SHP77 treated with DMSO at 0.1 percent for 48 hours (cell line): ENCODE measurements around the gene MYBPH.

ENCODE experiments used
- DNase-seq: peaks from one replicate; lab custom pipeline; 2025; lab: John Stamatoyannopoulos, UW

The MYBPH gene

DNA sequence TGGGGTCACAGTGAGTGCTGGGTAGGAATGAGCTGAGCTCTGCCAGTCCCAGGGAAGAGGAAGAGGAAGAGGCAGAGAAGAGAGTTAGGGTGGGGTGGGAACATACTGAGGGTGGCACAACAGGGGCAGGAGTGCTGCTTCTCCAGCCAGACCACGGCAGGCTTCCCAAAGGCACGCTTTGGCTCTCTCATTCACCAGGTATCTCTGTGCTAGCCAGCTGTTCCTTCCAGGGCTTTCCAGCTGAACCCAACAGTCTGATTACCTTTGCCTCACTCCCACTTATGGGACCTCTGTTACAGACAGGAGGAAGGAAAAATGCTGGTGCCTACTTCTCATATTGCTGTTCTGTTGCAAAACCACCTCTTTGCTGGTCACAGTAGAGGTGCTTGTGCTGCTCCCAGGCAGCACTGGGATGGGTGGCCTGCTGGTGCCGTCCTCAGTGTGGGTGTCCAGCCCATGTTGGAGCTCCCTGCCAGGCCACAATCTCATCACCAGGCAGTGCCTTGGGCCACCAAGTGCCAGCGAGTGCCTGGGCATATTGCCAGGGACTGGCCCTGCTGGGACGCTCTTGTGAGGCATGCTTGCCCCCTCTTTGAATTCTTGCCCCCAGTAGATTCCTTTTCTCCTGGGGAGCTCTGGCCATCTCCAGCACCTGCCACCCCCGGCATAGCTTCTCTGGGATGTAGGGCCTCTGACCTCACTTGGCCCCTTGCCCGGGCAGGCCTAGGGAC lies 46.0 kb downstream of the MYBPH start:
- DNase-seq, result no peak

DNA sequence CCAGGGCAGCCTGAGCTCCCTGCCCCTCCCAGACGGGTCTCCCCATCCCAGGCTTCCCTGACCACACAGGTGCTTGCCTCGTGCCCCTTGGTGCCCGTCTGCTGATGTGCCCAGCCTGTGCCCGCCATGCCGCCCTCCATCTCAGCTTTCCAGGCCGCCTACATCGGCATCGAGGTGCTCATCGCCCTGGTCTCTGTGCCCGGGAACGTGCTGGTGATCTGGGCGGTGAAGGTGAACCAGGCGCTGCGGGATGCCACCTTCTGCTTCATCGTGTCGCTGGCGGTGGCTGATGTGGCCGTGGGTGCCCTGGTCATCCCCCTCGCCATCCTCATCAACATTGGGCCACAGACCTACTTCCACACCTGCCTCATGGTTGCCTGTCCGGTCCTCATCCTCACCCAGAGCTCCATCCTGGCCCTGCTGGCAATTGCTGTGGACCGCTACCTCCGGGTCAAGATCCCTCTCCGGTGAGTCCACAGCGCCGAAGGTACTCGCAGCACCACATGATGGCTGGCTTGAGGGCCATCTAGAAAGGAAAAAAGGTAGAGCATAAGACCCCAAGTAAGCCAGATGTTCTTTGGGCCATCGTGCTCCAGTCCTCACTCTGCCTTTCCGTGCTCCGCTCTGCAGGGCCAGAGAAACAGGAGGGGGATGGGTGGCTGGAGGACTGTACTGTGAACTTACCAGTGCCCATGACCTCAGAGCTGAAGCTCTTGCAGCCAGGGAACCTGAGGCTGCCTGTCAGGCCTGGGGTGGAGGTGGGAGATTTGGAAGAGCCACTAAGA lies 46.7 kb downstream of the MYBPH start:
- no peak for DNase-seq

DNA sequence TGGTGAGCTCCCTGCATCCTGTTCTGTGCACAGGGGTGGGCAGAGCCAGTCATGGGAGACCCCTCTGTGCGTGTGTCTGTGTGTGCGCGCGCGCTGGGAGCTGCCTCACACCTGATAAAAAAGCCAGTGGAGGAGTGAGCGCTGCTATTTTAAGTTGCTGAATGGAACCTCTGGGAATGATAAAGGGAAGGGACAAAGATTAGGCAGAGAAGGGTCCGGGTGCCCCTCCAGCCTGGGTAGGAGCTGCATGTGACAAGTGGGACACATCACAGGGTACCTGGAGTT lies 47.3 kb downstream of the MYBPH start:
- DNase-seq, result no peak

DNA sequence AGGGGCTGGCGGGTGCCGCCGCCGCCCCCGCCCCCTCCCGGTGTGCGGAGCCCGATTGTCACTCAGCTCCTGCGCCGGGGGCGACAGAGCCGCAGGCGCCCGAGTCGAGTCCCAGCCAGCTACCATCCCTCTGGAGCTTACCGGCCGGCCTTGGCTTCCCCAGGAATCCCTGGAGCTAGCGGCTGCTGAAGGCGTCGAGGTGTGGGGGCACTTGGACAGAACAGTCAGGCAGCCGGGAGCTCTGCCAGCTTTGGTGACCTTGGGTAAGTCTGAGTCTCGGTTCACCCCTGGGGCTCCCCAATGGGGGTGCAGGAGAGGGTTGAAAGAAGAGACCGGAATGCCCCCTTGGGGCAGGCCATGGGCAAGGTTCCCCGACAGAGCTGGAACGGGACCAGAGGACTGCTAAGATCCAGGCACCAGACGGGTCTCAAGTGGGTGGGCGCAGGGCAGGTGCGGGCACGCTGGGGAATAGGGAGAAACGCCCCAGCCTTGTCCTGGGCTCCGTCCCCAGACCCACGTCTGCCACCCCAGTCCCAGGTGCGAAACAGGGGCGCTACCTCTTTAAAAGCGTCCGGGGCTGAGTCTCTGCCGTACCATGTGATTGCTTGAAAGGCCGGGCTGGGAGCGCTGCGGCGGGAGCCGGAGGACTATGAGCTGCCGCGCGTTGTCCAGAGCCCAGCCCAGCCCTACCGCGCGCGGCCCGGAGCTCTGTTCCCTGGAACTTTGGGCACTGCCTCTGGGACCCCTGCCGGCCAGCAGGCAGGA lies 47.8 kb downstream of the MYBPH start, which contains the start of gene ADORA1:
Gene ADORA1 (plus strand): TSS at position 61 of the 765 bp plus-strand sequence. CDS start 1,116 bp downstream, outside the sequence.
- no peak for DNase-seq

DNA sequence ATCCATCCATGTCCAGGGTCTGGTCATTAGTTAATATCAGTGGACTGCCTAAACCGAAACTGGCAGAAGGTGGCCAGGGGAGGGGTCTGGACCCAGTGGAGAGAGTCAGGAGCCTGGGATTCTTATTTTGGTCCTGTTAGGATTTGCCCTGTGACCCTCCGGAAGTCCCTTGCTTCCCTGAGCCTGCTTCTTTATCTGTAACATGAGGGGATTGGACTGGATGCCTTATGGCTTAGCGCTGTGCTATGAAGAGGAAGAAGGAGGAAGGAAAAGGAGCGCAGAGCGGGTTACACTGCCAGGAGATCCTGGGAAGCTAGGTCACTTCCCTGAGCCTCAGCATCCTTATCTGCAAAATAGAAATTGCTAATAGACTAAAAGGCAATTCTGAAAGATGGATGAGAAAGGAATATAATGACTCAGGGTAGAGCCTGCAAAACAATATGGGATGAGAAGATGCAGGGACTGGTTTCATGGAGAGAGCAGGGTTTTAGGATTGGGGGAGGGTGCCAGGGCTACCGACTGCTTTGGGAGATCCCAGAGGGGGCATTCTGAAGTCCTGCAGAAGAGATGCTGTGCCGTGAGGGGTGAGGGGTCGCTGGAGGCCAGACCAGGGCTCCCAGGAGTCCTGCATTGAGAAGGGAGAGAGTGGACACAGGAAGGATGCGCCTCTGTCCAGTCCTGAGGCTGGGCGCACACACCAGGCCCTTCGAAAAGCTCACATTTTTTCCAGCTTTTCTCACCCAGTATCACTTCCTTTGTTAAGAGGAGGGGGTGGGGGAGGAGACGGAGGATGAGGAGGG lies 48.6 kb downstream of the MYBPH start:
- DNase-seq, result no peak

DNA sequence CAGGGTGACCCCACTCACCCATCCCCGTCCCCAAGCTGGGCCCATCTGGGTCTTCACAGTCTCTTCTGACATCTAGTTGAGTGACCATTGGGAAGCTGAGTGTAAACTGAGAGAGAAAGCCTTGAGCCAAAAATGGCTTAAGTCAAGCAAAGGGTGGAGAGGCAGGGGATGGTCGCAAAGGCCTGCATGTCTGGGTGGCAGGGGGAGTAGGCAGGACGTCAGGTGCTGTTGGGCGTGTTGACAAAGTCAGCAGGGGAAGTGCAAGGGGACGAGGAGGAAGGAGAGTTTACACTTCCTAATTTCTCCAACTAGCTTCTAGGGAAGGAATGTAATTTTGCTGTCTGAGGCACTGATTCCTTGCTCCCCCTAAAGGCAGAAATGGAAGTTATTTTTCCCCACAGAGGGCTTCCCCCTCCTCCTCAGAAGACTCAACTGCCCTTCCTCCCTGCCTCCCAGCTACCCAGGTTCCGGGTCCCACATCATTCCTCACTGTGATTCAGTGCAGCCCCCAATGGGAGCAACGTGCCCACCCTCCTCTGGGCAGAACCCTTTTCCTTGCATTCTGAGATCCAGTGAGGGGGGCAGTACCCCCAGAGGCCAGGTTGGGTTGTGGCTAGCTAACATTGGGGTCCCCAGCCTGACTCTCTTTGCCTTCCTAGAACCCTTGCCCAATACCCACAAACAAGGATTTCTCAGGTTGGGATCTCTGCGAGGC lies 49.3 kb downstream of the MYBPH start:
- DNase-seq, result no peak

DNA sequence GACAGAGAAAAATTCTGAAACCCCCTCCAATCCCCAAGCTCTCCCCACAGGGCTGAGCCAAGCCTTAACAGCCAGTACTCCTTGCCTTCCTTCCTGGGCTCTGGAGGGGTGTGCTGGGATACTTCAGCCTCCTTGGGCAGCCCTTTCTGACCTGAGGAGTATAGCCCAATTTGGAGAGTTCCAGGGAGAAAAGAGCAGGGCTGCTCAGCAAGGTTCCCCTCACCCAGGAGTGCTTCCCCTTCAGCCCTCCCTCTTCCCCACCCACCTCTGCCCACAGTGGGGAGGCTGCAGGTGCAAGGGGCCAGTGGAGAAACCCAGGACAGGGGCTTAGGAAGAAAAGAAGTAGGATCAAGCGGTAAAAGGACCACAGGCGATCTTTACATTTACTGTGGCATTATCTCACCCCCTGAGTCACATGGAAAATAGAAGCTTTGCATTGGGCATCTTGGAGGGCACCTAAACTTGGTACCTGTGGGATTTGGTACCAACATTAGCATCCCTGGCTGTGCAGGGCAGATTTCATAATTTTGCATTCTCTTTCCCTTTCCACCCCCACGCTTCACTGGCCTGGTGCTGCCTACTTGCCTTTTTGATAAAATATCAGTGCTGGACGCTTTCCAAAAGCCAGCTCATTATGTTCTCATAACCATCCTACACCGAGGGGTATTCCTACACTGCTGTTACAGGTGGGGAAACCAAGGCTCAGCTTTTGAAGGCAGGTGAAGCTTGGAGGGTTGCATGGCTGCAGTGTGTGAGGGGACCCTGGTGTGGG lies 50.9 kb downstream of the MYBPH start:
- no peak for DNase-seq

DNA sequence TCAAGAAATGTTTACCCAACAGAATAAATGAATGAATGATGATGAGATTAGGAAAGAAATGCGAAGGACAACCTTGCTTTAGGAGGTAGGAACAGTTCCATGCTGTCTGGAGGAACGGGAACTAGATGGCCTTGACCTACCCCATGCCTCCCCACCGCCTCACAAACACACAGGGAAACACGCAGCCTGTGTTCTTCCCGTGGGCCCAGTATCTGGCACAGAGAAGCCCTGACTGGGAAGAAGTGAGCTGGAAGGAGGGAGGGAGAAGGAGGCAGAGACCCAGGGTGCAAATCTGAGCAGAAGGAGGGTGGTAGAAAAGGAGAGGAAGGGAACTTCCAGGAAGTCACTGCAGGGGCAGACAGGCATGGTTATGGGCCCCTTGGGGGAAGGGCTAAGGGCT lies 51.6 kb downstream of the MYBPH start:
- no peak for DNase-seq

DNA sequence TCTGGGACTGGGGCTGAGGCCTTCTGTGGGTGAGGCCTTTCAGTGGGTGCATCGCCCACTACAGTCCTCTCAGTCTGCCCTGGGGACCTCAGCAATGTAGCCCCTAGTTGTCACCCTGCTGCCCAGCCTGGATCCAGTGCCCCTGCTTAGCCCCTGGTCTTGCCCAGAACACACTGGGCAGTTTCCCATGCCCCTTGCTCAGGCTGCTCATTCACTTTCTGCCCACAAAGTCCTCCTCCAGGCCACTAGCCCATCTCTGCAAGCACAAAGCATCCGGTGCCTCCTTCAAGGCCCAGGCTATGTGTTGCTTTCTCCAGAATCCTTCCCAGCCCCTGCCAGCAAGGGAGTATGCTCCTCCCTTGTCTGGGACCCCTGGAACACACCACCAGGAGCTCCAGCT lies 53.5 kb downstream of the MYBPH start:
- no peak for DNase-seq

DNA sequence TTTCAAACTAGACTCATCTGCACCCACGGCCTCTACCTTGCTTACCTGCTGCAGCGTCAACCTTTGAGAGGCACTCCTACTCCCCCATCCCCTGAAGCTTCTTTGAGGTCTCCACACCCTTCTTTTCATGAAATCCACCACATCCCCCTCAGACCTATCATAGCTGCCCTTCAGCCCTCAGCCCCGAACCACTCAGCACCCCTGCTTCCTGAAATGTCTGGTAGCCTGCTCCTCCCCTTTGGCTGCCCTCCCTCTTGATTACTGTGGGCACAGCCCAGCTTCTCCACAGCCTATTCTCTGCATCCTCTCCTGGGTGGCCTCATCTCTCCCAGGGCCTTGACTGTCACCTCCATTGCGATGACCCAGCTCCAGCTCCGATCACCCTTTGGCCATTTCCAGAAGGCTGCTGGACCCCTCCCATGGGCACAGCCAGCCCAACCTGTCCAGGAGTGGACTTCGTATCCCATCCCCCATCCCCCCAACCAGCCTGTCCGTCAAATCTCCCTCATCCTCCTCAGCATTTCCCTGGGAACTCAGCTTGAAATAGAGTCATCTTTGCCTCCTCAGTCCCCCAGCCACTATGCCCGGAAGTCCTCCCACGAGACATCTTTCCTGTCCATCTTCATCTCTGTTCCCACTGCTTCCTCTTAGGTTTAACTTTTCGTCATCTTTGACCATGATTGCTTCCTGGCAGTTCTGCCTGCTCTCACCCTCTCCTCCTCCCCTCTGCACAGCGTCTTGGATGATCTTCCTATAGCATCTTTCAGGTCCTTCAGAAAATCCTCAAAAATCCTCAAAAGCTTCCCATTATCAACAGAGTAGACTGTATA lies 54.2 kb downstream of the MYBPH start:
- DNase-seq, result no peak

DNA sequence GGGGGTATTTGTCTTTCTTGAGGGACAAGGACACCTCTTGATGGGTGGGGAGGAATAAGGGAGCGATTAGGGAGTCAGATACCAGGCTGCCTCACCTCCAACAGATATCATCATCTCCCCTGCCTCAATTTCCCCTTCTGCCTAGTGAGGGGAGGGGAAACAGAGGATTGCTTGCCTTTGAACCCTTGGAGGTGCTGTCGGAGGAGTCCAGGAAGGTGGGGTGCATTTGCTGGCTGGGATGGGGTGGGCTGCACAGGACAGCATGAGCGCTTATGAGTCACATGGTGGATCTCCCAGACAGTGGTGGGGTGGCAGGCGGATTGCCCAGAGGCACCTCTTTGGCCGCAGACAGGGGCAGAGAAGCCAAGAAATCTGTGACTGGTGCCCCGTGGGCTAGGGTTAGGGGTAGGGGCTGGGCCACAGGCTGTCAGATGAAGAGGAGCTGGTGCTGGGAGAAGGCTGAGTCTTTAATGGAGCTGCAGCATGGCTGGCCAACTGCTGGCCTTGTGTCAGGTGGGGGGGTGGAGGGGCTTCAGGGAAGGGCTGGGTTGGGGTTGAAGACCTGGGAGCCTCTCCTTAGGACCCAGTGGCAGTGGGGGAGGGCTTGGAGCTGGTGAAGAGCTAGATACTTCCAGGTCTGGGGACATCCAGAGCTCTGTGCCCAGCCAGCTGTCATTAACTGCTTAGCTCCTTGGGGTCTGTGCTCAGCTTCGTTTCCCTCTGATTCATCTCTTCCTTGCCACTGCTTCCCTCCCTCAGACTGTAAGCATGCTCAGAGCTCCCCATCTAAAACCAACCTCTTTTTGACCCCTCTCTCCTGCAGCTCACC lies 55.1 kb downstream of the MYBPH start:
- no peak for DNase-seq
